C1 segment of cervical spinal cord (tissue), 14 donors: Measurements from ENCODE around the gene GCNT2.
"Not testable (repeated sequence)": the region's sequence is repeated elsewhere in the genome, so short reads cannot be mapped to it uniquely, and the experiment has no call there.

Experiments used
- DNase-seq, 14 donors: peaks; one replicate each; lab custom pipeline; 2025; lab: John Stamatoyannopoulos, UW

Gene GCNT2

GRCh38 chr6:10514049-10514780 is 6.9 kb upstream of the GCNT2 start:
- DNase-seq: no peak

- no peak for DNase-seq
These were observed 4.2 kb upstream of the GCNT2 start for GRCh38 chr6:10516953-10517352.

DNA sequence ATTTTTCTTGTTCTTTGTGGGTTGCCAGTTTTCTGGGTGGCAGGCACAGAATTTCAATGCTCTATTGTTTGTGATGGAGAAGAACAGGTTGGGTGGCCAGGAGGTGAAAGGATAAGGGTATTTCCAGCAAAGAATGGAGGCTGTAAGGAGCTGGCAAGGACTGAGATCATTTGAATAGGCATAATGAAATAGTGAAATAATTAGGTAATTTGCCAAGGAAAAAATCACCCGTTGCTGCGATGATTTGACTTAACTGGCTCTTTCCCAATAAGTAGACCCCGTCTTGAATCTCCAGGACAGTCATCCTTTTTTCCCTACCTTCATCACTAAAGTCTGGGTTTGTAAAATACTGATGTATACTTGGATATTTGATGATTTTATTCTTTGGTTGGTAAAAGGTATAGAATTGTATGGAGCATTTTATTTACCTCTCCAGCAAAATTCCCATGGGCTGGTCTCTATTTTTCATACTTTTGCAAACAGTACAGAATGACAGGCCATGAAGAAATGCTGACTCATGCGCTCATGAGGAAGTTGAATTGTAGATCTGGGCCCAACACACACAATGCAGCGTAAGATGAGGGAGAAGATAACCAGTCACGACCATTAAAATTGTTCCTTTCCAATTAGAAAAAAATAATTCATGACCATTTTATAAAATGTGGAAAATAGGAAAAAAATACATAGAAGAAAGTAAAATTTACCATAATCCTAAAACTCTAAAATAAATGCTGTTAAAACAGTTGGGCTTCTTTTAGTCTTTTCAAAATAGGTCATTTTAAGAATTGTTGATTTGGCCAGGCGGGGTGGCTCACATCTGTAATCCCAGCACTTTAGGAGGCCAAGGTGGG is 2.4 kb upstream of the GCNT2 start:
- DNase-seq: no peak

GRCh38 chr6:10519408-10519697 is 1.8 kb upstream of the GCNT2 start:
- not testable (repeated sequence) for DNase-seq

DNA sequence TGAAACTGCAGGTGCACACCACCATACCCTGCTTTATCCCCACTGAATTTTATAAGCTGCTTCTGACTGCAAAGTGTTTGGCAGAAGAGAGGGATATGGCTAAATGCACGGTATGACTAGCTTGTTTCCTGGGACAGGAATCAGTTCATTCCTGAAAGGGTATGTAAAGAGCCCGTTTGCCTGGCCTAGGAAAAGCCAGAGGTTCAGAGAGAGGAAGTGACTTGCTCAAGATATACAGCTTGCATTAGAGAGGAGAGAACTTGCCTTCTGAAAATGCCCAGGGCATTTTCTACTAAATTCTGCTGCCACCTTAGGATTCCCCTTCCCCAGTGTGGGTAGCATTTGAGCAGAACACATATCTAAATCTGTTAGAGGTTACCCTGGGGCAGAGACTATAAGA is 683 bp upstream of the GCNT2 start:
- DNase-seq: no peak

- DNase-seq: no peak
These were observed 1.9 kb downstream of the GCNT2 start for GRCh38 chr6:10522929-10523573.

DNA sequence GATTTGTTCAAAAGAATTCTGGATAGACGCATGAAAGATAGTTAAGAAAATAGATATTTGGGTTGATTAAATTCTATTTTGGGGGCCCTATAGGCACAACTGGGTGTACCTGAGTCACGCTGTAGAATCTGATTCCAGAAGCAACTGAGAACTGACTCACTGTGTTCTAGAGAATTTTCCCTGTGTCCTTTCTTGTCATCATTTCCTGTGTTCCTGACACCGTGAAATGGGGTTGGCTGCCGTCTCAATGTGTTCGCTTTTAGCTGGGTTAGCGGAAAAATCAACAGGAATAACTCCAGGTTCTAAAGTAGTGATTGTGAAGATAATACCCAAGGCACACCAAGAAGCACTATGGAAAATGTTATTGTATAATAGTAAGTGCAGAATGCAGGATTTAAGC is 5.0 kb downstream of the GCNT2 start:
- DNase-seq: no peak

DNA sequence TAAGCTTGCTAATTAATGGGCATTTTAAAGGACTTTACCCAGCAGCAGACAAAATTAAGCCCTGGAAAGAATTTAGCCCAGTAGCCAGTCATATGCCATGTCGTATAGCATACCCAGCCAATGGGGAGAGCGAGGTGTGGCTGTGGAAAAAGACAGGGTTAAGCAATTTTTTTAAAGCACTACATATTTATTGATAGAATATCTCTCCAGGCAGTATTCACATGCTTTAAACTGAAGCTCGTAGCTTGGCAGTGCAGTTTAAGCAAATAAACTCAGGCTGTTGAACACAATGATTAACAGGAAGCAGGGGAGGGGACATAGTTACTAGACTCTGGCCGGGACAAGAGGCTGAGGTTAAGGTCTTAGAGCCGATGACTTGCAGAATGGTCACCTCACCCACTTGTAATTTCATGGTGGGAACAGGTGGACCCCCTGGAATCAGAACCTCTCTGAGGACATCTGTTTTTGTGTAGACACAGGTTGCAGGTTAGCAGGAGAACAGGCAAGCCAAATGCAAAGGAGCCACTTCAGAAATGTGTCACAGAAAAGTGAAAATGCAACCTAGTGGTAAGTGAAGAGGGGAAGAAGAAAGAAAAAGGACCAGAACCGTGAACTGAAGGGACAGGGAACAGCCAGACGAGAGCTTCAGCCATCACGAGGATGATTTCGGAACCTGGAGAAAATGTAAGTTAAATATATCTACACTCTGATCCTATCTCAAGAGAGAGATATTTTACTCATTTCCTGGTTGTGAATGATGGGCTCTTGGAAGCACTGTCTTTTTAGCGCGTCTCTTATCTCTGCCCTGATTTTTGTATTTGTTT is 7.2 kb downstream of the GCNT2 start:
- DNase-seq: no peak

DNA sequence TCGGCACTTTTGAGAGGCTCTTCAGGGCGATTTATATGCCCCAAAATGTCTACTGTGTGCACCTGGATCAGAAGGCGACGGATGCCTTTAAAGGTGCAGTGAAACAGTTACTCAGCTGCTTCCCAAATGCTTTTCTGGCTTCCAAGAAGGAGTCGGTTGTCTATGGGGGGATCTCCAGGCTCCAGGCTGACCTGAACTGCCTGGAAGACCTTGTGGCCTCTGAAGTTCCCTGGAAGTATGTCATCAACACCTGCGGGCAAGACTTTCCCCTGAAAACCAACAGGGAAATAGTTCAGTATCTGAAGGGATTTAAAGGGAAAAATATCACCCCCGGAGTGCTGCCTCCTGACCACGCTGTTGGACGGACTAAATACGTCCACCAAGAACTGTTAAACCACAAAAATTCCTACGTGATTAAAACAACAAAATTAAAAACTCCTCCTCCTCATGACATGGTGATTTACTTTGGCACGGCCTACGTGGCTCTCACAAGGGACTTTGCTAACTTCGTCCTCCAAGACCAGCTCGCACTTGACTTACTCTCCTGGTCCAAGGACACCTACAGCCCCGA is 8.2 kb downstream of the GCNT2 start:
- no peak for DNase-seq

DNA sequence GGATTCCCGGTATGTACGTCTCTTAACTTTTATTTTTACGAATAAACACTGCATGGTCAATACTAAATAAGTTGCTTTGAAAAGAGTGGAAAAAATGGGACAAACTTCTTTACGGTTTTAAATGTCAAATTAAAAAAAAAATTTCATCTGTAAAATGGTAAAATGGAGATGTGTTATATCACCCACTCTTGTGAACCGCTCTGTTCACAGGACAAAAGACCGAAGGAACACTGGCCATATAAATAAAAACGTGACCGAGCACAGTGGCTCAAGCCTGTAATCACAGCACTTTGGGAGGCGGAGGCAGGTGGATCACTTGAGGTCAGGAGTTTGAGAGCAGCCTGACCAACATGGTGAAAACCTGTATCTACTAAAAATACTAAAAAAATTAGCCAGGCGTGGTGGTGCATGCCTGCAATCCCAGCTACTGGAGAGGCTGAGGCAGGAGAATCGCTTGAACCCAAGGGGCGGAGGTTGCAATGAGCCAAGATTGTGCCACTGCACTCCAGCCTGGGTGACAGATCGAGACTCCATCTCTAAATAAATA is 8.8 kb downstream of the GCNT2 start:
- DNase-seq: not testable (repeated sequence)

DNA sequence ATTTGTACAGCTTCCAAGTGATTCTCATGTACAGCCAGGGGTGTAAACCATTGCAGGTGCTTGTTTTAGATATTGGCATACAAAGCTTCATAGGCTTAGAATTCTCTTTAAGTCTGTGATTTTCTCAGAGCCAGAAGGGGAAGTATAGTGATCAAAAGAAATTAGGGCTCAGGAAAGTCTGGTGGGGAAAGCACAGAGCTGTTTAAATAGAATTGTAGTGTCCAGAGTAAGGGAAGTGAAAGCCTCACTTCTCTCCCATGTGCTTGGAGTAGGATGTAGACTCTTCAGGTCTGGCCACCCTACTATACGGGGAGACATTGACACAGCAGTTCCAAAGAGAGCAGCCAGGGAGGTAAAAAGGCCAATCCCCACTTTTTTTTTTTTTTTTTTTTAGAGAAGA is 10.4 kb downstream of the GCNT2 start:
- no peak for DNase-seq

GRCh38 chr6:10531942-10532341 is 10.8 kb downstream of the GCNT2 start:
- DNase-seq: no peak

DNA sequence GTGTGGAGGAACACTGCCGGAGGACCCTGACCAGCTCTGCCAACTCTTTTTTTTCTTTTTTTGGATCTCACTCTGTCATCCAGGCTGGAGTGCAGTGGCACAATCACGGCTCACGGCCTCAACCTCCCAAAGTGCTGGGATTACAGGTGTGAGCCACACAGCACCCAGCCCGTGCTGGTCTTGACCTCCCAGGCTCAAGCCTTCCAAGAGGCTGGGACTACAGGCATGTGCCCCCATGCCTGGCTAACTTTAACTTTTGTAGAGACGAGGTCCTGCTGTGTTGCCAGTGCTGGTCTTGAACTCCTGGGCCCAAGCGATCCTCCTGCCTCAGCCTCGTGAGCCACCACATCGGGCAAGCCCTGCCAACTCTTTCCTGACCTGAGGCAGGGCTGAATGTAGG is 11.2 kb downstream of the GCNT2 start:
- DNase-seq: no peak

- no peak for DNase-seq
These were observed 13.2 kb downstream of the GCNT2 start for GRCh38 chr6:10534419-10534762.

DNA sequence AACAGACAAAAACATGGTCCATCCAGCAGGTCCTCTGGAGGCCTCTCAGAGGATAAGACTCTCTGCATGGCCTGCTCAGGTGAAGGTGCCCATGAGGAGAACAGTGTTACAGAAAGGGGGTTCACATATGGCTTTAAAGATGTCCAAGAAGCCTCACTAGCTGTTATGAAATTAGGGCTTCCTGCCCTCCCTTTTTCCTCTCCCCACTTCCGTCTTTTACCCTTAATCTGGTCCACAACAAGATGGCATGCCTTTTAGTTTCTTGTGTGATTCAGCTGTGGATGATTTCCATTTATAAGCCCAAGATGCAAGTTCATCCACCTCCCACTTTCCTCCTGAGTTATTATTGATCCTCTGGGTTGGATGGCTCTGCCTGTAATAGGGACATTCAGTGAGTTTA is 14.0 kb downstream of the GCNT2 start:
- DNase-seq: no peak

DNA sequence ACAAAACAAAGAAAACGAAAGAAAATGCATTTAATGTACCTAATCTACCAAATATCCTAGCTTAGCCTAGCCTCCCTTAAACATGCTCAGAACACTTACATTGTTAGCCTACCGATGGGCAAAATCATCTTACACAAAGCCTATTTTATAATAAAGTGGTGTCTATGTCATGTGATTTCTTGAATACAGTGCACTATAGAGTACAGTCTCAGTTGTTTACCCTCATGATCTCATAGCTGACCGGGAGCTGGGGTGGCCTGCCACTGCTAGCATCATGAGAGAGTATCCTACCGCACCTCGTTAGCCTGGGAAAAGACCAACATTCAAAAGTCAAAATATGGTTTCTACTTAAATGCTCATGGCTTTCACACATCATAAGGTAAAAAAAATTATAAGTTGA is 16.6 kb downstream of the GCNT2 start:
- no peak for DNase-seq

DNA sequence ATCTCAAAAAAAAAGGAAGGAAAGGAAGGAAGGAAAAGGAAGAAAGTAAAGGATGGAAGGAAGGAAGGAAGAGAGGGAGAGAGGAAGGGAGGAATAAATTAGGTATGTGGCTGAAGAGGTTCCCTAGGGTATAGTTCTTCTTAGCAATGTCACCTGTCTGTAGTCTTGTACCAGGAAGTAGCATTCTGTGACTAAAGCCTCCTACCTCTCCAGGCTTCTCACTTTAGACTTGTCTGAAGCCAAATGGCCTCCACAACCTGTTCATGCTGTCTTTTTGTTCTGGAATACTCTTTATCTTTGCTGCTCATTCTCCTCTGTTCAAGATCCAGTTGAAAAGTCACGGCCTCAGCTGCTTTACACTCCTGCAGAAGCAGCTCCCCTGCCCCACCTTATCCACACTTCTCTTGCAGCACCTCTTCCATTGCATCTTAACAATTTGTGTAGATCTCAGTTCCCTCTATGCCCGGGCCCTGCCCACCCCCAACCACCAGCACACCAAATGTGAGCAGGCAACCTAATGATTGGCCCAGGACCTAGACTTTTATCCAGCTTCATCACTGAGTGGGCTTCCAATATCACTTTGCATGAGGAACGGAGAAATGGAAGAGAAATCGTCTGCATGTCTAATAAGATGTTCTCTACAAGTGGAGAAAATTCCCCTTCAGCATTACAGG is 19.1 kb downstream of the GCNT2 start:
- DNase-seq: no peak

DNA sequence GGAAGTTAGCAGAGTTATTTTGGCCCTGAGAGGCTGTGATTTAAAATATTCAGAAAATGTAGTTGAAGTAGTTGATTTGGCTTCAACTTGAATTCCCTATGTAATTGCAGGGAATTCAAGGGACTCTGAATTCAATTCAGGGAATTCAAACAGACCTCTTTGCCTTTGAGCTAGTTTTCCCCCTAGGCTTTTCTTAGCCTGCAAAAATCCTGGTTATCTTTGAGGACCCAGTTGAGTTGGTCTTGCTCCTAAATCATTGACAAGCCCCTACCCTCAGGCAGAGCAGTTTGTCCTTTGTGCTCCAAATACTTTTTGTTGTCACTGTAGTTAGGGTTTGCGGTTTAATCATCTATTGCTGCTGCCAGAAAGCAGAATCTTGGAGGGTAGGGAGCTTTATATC is 20.4 kb downstream of the GCNT2 start:
- DNase-seq: no peak

- no peak for DNase-seq
These were observed 21.1 kb downstream of the GCNT2 start for GRCh38 chr6:10542213-10542612.

- DNase-seq: no peak
These were observed 22.3 kb downstream of the GCNT2 start for GRCh38 chr6:10543488-10543887.

- DNase-seq: no peak
These were observed 24.3 kb downstream of the GCNT2 start for GRCh38 chr6:10545482-10545881.
